ENCODE data around the gene MYO18B.

GRCh38 chr22:25840167-25840566, 98.2 kb downstream of the MYO18B start:
- TF ChIP-seq EZH2 (IDR thresholded peaks at IDR 0.05; ENCODE audit: borderline replicate concordance, low read depth, low read length, severe bottlenecking): no peak
- TF ChIP-seq POLR2A (IDR thresholded peaks at IDR 0.05; ENCODE audit: low read depth, low read length): no peak
- no peak for TF ChIP-seq CTCF (IDR thresholded peaks at IDR 0.05; ENCODE audit: extremely low read depth in 1 of 2, insufficient read depth in 1 of 2, low read depth in 1 of 2, low read length in 2 of 2)
- no peak for TF ChIP-seq JUN (IDR thresholded peaks at IDR 0.05; ENCODE audit: borderline replicate concordance, insufficient read depth, insufficient read length, low read depth)
- TF ChIP-seq MYC (IDR thresholded peaks at IDR 0.05; ENCODE audit: low read depth, low read length): no peak
- no peak for TF ChIP-seq POLR2AphosphoS5 (IDR thresholded peaks at IDR 0.05; ENCODE audit: insufficient read depth, low read depth, low read length)

Measured in endothelial cell of umbilical vein (primary cell).